ENCODE measurements around the gene DDX54.
"Not testable (repeated sequence)": the region's sequence is repeated elsewhere in the genome, so short reads cannot be mapped to it uniquely, and the experiment has no call there.

Gene DDX54

DNA sequence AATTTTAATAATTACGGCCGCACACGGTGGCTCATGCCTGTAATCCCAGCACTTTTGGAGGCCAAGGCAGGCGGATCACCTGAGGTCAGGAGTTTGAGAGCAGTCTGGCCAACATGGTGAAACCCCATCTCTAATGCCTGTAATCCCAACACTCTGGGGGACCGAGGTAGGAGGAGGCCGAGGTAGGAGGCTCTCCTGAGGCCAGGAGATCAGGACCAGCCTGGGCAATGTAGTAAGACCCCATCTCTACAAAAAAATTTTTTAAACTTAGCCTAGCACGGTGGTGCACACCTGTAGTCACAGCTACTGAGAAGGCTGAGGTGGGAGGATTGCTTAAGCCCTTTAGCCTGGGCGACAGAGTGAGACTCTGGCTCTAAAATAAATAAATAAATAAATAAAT, 41.3 kb downstream of the DDX54 start:
- DNase-seq (ENCODE audit: extremely low read depth, low read depth): no peak
- TF ChIP-seq, protein P1, sequence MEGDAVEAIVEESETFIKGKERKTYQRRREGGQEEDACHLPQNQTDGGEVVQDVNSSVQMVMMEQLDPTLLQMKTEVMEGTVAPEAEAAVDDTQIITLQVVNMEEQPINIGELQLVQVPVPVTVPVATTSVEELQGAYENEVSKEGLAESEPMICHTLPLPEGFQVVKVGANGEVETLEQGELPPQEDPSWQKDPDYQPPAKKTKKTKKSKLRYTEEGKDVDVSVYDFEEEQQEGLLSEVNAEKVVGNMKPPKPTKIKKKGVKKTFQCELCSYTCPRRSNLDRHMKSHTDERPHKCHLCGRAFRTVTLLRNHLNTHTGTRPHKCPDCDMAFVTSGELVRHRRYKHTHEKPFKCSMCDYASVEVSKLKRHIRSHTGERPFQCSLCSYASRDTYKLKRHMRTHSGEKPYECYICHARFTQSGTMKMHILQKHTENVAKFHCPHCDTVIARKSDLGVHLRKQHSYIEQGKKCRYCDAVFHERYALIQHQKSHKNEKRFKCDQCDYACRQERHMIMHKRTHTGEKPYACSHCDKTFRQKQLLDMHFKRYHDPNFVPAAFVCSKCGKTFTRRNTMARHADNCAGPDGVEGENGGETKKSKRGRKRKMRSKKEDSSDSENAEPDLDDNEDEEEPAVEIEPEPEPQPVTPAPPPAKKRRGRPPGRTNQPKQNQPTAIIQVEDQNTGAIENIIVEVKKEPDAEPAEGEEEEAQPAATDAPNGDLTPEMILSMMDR (IDR thresholded peaks at IDR 0.05; ENCODE audit: low read depth, low read length): no peak

DNA sequence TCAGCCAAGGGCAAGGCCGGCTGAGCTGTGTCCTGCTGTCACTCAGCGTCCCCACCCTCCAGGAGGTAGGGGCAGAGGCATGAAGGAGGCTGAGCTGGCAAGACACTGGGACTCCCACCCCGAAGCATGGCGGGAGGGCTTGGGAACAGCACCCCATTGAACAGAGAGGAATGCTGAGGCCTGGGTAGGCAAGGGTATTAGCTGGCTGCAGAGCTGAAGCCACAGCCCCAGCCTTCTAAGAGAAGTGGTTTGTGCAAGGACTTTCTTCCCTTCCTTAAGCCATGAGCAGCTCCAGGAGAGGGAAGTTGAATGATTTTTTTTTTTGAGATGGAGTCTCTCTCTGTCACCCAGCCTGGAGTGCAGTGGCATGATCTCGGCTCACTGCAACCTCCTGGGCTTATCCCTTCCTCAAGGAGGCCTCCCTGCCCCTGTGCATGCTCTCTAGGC, 42.4 kb downstream of the DDX54 start:
- DNase-seq (ENCODE audit: extremely low read depth, low read depth): no peak
- TF ChIP-seq, protein P1 (IDR thresholded peaks at IDR 0.05; ENCODE audit: low read depth, low read length): no peak

GRCh38 chr12:113142173-113142885, 42.9 kb downstream of the DDX54 start:
- DNase-seq (ENCODE audit: extremely low read depth, low read depth): no peak
- TF ChIP-seq, protein P1 (IDR thresholded peaks at IDR 0.05; ENCODE audit: low read depth, low read length): no peak

DNA sequence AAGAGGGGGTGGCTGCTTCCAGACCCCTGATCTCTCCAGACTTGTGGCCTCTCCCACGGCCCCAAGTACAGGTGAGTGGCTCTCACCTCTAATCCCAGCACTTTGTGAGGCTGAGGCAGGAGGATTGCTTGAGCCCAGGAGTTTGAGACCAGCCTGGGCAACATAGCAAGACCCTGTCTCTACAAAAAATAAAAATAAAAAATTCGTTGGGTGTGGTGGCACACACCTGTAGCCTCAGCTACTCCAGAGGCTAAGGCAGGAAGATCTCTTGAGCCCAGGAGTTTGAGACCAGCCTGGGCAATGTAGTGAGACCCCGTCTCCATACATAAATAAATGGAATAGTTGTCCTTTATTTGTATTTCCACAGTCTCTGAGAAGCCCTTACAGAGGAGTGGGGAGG, 43.6 kb downstream of the DDX54 start:
- DNase-seq (ENCODE audit: extremely low read depth, low read depth): not testable (repeated sequence)

DNA sequence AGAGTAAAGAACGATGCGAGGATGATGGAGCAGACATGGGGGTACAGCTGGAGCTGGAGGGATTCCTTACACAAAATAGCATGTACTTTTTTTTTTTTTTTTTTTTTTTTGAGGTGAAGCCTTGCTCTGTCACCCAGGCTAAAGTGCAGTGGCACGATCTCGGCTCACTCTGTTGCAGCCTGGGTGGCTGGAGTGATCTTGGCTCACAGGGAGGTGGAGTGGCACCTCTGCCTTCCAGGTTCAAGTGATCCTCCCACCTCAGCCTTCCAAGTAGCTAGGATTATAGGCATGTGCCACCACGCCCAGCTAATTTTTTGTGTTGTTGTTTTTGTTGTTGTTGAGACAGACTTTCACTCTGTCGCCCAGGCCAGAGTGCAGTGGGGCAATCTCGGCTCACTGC, 44.6 kb downstream of the DDX54 start:
- DNase-seq (ENCODE audit: extremely low read depth, low read depth): no peak
- TF ChIP-seq, protein P1 (IDR thresholded peaks at IDR 0.05; ENCODE audit: low read depth, low read length): no peak

GRCh38 chr12:113138826-113139225, 46.5 kb downstream of the DDX54 start:
- TF ChIP-seq, protein P1 (IDR thresholded peaks at IDR 0.05; ENCODE audit: low read depth, low read length): no peak

GRCh38 chr12:113137861-113138783, 47.2 kb downstream of the DDX54 start:
- TF ChIP-seq, protein P1 (IDR thresholded peaks at IDR 0.05; ENCODE audit: low read depth, low read length): no peak
- no peak for DNase-seq (ENCODE audit: extremely low read depth, low read depth)

More at GRCh38 chr12:113138826-113139225, 46.5 kb downstream of the DDX54 start:
- DNase-seq (ENCODE audit: extremely low read depth, low read depth): no peak

All from AG09319 (cell line).